HG02571 (cell line): ENCODE measurements around the gene GMDS.

ENCODE experiments used
- ATAC-seq: cut with Tn5 transposase; IDR thresholded peaks from one replicate; pipeline ENCODE4 v1.9.1; 2021; ENCODE audit warnings: mild to moderate bottlenecking, moderate library complexity; ENCODE audit not compliant: unreplicated experiment

Gene GMDS

DNA sequence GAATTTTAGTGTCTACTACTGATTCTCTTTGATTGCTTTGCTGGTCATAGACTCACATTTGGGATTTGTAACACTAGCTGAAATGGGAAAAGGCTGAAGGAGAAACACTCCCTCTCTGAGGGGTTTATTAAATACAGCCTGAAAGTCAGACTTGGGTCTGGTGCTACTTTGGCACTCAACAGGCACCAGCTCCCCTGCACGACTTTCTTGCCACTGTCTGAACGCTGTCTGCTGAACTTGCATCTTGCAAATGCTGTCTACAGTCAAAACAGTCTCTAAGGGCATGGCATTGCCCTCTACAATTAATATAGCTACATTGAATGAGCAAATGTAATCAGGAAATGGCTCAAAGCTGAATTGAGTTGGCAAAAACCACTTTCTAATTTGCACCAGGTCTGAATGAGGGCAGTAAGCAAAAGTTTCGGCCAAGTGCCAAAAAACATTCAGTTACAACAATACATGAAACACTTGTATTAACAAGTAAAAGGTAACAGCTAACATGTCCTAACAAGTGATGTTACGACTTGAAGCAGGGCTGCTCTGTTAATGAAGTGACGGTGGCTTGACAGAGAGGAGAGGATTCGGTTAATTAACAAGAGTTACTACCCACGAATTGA, 516.2 kb downstream of the GMDS start:
- no peak for ATAC-seq

- no peak for ATAC-seq
Observed at GRCh38 chr6:1726341-1726768, 519.0 kb downstream of the GMDS start.

DNA sequence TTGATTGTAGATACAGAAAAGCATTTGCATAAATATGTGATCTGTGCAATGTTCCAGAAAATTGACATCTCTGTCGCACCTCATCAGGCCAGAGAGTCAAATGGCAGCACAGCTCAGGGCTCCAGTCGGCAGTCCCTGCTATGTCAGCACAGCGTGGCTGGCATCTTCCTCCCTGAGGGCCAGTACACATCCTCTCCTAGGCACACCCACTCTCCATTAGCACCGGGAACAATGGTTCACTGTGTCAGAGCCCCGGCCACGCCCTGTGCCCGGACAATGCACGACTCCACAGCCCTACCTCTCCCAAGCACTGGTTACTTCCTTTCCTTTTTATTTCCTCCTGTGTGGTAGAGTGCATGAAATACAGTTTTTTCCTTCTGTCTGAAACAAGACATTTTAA, 520.8 kb downstream of the GMDS start:
- no peak for ATAC-seq

DNA sequence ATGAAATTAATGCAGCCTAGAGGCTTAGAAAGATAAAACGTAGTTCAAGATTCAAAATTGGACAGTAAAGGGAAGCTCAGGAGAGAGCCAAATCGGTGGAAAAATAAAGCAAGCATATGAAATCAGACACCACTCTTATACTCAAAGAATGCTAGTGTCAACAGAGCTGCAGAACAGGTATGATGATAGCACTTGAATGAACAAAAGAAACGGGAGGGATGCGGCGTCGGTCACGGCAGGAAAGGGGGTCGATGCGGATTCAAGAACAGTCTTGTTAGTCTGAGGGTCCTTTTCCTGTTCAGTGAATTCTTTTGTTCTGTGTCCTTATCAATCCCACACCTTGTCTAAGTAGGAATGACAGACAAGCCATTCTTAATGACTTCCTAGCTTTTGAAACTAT, 521.3 kb downstream of the GMDS start:
- no peak for ATAC-seq

GRCh38 chr6:1722801-1723200, 522.6 kb downstream of the GMDS start:
- no peak for ATAC-seq

GRCh38 chr6:1720620-1721322, 524.6 kb downstream of the GMDS start:
- ATAC-seq = no peak

GRCh38 chr6:1719922-1720321, 525.5 kb downstream of the GMDS start:
- ATAC-seq = no peak

DNA sequence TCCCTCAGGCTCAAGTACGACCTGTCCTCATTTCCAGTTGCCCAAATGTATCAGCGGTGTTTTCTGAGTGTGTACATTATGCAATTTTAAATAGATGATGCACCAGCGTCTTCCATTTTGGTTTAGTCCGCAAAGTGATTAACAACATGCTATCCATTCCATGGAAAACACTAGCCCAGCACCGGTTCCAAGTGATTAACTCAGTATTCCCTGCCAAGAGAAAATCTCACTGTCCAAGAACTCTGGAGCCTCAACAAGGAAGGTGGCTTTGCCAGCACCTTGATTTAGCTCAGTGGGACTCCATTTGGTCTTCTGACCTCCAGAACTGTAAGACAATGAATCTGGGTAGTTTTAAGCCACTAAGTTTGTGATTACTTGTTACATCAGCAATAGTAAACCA, 528.5 kb downstream of the GMDS start:
- no peak for ATAC-seq

- no peak for ATAC-seq
Observed at GRCh38 chr6:1716396-1716795, 529.0 kb downstream of the GMDS start.

DNA sequence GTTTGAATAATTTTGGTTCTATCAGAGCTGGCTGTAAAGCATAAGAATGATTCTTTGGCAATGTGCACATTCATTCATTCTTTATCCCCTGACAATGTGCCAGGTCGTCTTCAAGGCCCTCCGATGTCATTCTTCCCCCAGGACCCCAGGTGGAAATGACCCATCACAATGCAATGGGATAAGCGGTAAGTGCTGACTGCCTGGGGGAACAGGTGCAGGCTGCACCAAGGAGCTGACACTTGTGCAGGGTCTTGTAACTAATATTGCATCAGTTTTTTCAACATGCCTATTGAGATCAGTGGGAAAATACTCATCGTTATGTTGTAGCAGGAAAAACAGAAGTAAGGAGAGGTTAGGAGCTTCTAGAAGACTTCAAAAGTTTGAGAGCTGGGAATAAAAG, 530.1 kb downstream of the GMDS start:
- ATAC-seq = no peak

DNA sequence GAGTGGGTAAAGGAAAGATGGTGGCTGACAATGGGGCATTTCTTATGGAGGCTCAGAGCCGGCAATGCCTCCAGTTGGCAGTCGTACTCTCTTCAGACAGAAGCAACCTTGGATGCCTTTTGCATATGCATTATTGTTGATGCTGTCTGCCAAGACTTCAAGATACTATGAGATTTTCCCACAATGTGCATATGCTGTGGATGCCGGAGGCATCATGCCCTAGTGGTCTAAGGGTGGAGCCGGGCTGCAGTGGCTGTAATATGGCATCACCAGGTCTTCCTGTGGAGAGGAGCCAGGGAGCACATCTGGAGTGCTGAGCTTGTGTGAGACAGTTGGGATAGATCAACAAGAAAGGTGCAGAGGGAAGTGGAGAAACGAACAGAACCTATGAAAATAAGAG, 530.8 kb downstream of the GMDS start:
- ATAC-seq = no peak

- no peak for ATAC-seq
Observed at GRCh38 chr6:1713016-1713600, 532.3 kb downstream of the GMDS start.

DNA sequence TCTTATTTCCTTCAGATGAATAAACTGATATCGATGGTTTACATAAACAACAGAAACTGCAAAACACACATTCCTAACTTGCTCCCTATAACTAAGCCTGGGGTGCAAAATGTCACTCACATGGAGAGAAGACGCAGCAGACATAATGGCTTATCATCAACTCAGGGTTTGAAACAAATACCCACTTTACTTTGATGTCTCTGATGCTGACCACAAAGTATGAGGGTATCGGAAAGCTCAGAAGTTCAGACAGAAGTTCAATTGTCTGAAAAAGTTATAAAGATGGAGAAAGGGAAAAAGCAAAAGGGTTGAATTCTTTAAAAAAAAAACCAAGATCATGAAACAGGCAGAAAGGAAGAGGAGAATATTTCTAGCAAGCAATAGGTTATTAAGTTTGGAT, 533.0 kb downstream of the GMDS start:
- ATAC-seq = no peak

GRCh38 chr6:1711136-1711535, 534.3 kb downstream of the GMDS start:
- ATAC-seq = no peak

- no peak for ATAC-seq
Observed at GRCh38 chr6:1709234-1709641, 536.2 kb downstream of the GMDS start.

- ATAC-seq = no peak
Observed at GRCh38 chr6:1708820-1709219, 536.6 kb downstream of the GMDS start.

GRCh38 chr6:1708122-1708521, 537.3 kb downstream of the GMDS start:
- no peak for ATAC-seq

GRCh38 chr6:1705630-1706029, 539.8 kb downstream of the GMDS start:
- no peak for ATAC-seq

DNA sequence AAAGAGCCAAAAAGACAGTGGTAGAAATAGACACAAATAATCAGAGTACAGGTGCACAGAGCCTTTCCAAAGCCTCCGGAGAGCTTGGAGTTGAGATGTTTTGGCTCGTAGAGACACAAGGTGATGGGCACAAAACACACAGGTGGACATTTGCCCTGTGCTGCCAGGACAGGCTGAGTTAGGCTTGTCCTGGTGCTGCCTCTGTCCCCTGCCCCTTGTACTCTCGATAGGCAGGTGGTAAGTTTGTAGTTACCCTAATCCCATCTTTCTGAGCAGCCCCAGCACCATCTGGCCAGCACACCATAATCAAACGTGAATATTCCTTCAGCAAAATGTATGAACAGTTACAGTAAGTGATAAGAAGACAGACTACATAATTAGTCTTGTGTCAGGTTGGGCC, 540.2 kb downstream of the GMDS start:
- no peak for ATAC-seq

GRCh38 chr6:1704711-1705110, 540.7 kb downstream of the GMDS start:
- ATAC-seq = no peak

- no peak for ATAC-seq
Observed at GRCh38 chr6:1703923-1704322, 541.5 kb downstream of the GMDS start.

DNA sequence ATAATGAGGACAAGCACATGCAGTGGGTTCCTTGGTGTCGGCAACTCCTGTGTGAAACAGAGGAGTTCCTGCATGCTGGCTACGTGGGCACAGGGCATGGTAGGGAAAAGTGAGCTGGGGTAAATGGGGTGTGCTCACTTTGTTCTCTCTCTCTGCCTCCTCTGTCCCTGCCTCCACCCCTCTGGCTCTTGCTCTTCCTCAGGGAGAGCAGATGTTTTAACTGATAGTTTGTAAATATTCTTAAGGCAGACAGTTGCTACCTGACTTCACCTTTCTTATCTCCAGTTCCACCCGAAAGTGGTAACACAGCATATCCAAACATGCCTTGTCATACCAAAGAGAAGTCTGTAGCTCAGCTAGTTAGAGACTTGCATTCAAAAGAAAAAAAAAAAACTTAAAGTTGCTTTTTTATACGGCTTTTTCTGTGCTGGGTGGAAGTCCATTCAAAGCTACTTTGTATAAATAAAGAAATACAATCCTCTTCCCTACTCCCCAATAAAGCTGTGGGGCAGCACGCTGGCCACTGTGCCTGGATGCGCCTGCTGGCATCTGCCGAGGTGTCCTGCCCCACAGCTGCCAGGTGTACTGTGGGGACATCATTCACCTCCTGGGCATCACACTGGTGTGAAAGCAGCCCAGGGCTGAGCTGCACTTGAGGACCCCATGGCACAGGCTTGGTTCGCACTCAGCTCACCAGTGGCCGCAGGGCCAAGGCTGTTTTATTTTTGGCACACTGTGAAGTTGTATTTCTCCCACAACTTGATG, 542.1 kb downstream of the GMDS start:
- no peak for ATAC-seq
